ENCODE data around the gene FZD10.

Gene FZD10

GRCh38 chr12:130184404-130185090, 22.3 kb downstream of the FZD10 start:
- no peak for TF ChIP-seq FOXP2 (optimal IDR thresholded peaks at IDR 0.05; ENCODE audit: control extremely low read depth, extremely low read length, insufficient read depth)
- no peak for TF ChIP-seq EZH2 (IDR thresholded peaks at IDR 0.05)
- TF ChIP-seq POLR2AphosphoS5 (IDR thresholded peaks at IDR 0.05; ENCODE audit: borderline replicate concordance, low read depth, low read length): no peak
- no peak for DNase-seq (ENCODE audit: low read depth, low spot score)

GRCh38 chr12:130185455-130186391, 23.5 kb downstream of the FZD10 start:
- Histone ChIP-seq H3K27ac (no peak overlapping the region), H3K9me3 (ENCODE audit: low read depth, low read length) (no peaks in the 10 kb centered on the region)
- no peak for DNase-seq (ENCODE audit: low read depth, low spot score)

More at GRCh38 chr12:130184404-130185090, 22.3 kb downstream of the FZD10 start:
- H3K9ac ChIP-seq (ENCODE audit: insufficient read length): no peak overlapping the region
- H3K4me3 ChIP-seq: no peak overlapping the region
- no peaks in the 10 kb centered on the region for H3K9me3 ChIP-seq (ENCODE audit: low read depth, low read length)
- no peak overlapping the region for H3K27ac ChIP-seq
- H3K36me3 ChIP-seq (ENCODE audit: insufficient read depth, low read length): no peaks in the 10 kb centered on the region

GRCh38 chr12:130186651-130187268, 24.5 kb downstream of the FZD10 start:
- no peak for TF ChIP-seq FOXP2 (optimal IDR thresholded peaks at IDR 0.05; ENCODE audit: control extremely low read depth, extremely low read length, insufficient read depth)
- no peak for TF ChIP-seq POLR2AphosphoS5 (IDR thresholded peaks at IDR 0.05; ENCODE audit: borderline replicate concordance, low read depth, low read length)
- TF ChIP-seq EZH2 (IDR thresholded peaks at IDR 0.05): no peak
- Histone ChIP-seq H3K4me3 (no peak overlapping the region), H3K9ac (ENCODE audit: insufficient read length) (no peak overlapping the region), H3K9me3 (ENCODE audit: low read depth, low read length) (no peaks in the 10 kb centered on the region), H3K27ac (no peak overlapping the region), H3K36me3 (ENCODE audit: insufficient read depth, low read length) (no peaks in the 10 kb centered on the region)
- no peak for DNase-seq (ENCODE audit: low read depth, low spot score)

More at GRCh38 chr12:130185455-130186391, 23.5 kb downstream of the FZD10 start:
- Histone ChIP-seq H3K36me3 (ENCODE audit: insufficient read depth, low read length) (no peaks in the 10 kb centered on the region), H3K4me3 (no peak overlapping the region), H3K9ac (ENCODE audit: insufficient read length) (no peak overlapping the region)
- TF ChIP-seq FOXP2 (optimal IDR thresholded peaks at IDR 0.05; ENCODE audit: control extremely low read depth, extremely low read length, insufficient read depth): no peak
- TF ChIP-seq POLR2AphosphoS5 (IDR thresholded peaks at IDR 0.05; ENCODE audit: borderline replicate concordance, low read depth, low read length): no peak
- TF ChIP-seq EZH2 (IDR thresholded peaks at IDR 0.05): no peak

- H3K36me3 ChIP-seq (ENCODE audit: insufficient read depth, low read length): no peaks in the 10 kb centered on the region
- H3K27ac ChIP-seq: no peak overlapping the region
- no peak overlapping the region for H3K4me3 ChIP-seq
- TF ChIP-seq POLR2AphosphoS5 (IDR thresholded peaks at IDR 0.05; ENCODE audit: borderline replicate concordance, low read depth, low read length): no peak
- no peak for TF ChIP-seq EZH2 (IDR thresholded peaks at IDR 0.05)
- TF ChIP-seq FOXP2 (optimal IDR thresholded peaks at IDR 0.05; ENCODE audit: control extremely low read depth, extremely low read length, insufficient read depth): no peak
- H3K9ac ChIP-seq (ENCODE audit: insufficient read length): no peak overlapping the region
- DNase-seq (ENCODE audit: low read depth, low spot score): no peak
- H3K9me3 ChIP-seq (ENCODE audit: low read depth, low read length): no peaks in the 10 kb centered on the region
These were observed 30.5 kb downstream of the FZD10 start for GRCh38 chr12:130192642-130193345.

DNA sequence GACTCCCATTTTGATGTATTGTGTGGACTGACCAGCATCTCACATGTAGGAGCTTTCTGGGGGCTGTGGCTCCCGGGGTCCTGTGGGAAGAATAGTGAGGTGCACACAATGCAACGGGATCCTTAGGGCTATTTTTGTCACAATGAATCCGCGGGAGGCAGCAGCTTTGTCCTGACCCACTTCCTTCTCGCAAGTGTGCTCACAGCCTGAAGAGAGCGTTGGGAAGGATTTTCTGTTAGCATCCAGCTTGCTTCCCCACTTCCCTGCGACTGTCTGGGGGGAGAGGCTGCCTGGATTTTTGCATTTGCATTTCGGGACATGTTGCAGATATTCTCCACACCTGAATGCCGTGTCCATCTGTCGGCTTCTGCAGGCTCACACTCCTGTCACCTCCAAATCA, 31.9 kb downstream of the FZD10 start:
- no peak for DNase-seq (ENCODE audit: low read depth, low spot score)
- H3K36me3 ChIP-seq (ENCODE audit: insufficient read depth, low read length): no peaks in the 10 kb centered on the region
- no peak overlapping the region for H3K9ac ChIP-seq (ENCODE audit: insufficient read length)
- no peak overlapping the region for H3K4me3 ChIP-seq
- no peaks in the 10 kb centered on the region for H3K9me3 ChIP-seq (ENCODE audit: low read depth, low read length)
- H3K27ac ChIP-seq: no peak overlapping the region
- TF ChIP-seq FOXP2 (optimal IDR thresholded peaks at IDR 0.05; ENCODE audit: control extremely low read depth, extremely low read length, insufficient read depth) (no peak), POLR2AphosphoS5 (IDR thresholded peaks at IDR 0.05; ENCODE audit: borderline replicate concordance, low read depth, low read length) (no peak), EZH2 (IDR thresholded peaks at IDR 0.05) (no peak)

DNA sequence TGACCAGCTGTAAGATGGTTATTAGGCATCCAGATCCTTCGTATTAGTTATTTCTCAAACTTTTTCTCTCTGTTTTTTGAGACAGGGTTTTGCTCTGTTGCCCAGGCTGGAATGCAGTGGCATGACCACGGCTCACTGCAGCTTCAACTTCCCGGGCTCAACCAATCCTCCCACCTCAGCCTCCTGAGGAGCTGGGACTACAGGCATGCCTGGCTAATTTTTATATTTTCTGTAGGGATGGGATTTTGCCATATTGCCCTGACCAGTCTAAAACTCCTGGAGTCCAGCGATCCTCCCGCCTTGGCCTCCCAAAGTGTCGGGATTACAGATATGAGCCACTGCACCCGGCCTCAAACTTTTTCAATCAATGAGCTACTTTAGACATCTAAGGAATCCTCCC, 33.1 kb downstream of the FZD10 start:
- no peak for DNase-seq (ENCODE audit: low read depth, low spot score)
- Histone ChIP-seq H3K9me3 (ENCODE audit: low read depth, low read length) (no peaks in the 10 kb centered on the region), H3K9ac (ENCODE audit: insufficient read length) (no peak overlapping the region), H3K36me3 (ENCODE audit: insufficient read depth, low read length) (no peaks in the 10 kb centered on the region), H3K4me3 (no peak overlapping the region), H3K27ac (no peak overlapping the region)
- no peak for TF ChIP-seq POLR2AphosphoS5 (IDR thresholded peaks at IDR 0.05; ENCODE audit: borderline replicate concordance, low read depth, low read length)
- TF ChIP-seq FOXP2 (optimal IDR thresholded peaks at IDR 0.05; ENCODE audit: control extremely low read depth, extremely low read length, insufficient read depth): no peak
- TF ChIP-seq EZH2 (IDR thresholded peaks at IDR 0.05): no peak

GRCh38 chr12:130195776-130196175, 33.5 kb downstream of the FZD10 start:
- Histone ChIP-seq H3K4me3 (no peak overlapping the region), H3K9ac (ENCODE audit: insufficient read length) (no peak overlapping the region), H3K27ac (no peak overlapping the region), H3K36me3 (ENCODE audit: insufficient read depth, low read length) (no peaks in the 10 kb centered on the region), H3K9me3 (ENCODE audit: low read depth, low read length) (no peaks in the 10 kb centered on the region)
- no peak for TF ChIP-seq POLR2AphosphoS5 (IDR thresholded peaks at IDR 0.05; ENCODE audit: borderline replicate concordance, low read depth, low read length)
- no peak for DNase-seq (ENCODE audit: low read depth, low spot score)

- no peak overlapping the region for H3K4me3 ChIP-seq
- no peaks in the 10 kb centered on the region for H3K36me3 ChIP-seq (ENCODE audit: insufficient read depth, low read length)
- H3K27ac ChIP-seq: no peak overlapping the region
- no peak for DNase-seq (ENCODE audit: low read depth, low spot score)
- TF ChIP-seq POLR2AphosphoS5 (IDR thresholded peaks at IDR 0.05; ENCODE audit: borderline replicate concordance, low read depth, low read length) (no peak), EZH2 (IDR thresholded peaks at IDR 0.05) (no peak), FOXP2 (optimal IDR thresholded peaks at IDR 0.05; ENCODE audit: control extremely low read depth, extremely low read length, insufficient read depth) (no peak)
- no peak overlapping the region for H3K9ac ChIP-seq (ENCODE audit: insufficient read length)
- no peaks in the 10 kb centered on the region for H3K9me3 ChIP-seq (ENCODE audit: low read depth, low read length)
These were observed 34.6 kb downstream of the FZD10 start for GRCh38 chr12:130196827-130197226.

All from SK-N-MC (cell line).